ENCODE results near the gene KRT222. TPM values are rescaled to one million over a fixed set of nuclear protein-coding genes. Genes with fewer than 3 reads are reported as not detected.

The KRT222 gene
- total RNA-seq, 1 experiment from 2014 or later, result not detected

GRCh38 chr17:40618754-40619625, 46.0 kb downstream of the KRT222 start:
- Mint-ChIP-seq H3K36me3 (ENCODE audit: insufficient read depth, unreplicated experiment) (no peaks in the 10 kb centered on the region), H3K4me3 (ENCODE audit: unreplicated experiment) (no peak overlapping the region), H3K27me3 (ENCODE audit: insufficient read depth, unreplicated experiment) (no peaks in the 10 kb centered on the region), H3K4me1 (ENCODE audit: low read depth, unreplicated experiment) (peaks cover 25% of the 10 kb centered on the region), H3K27ac (ENCODE audit: unreplicated experiment) (no peak overlapping the region), H3K9me3 (ENCODE audit: unreplicated experiment) (no peaks in the 10 kb centered on the region)
- Histone ChIP-seq H3K4me3 (ENCODE audit: low read depth, low read length) (no peak overlapping the region), H3K9me3 (no peaks in the 10 kb centered on the region), H3K36me3 (ENCODE audit: control insufficient read depth, insufficient read depth, low read length) (no peaks in the 10 kb centered on the region), H3K27me3 (replicated peaks; ENCODE audit: control insufficient read depth, insufficient read depth, low read length) (no peaks in the 10 kb centered on the region), H3K4me1 (peaks cover 27% of the 10 kb centered on the region)
- peak in 1 of 2 experiments; percentile 32 for DNase-seq
- TF ChIP-seq CTCF (IDR thresholded peaks at IDR 0.05; ENCODE audit: insufficient read depth in 1 of 2, low read depth in 1 of 2, low read length in 1 of 2, severe bottlenecking in 1 of 2, unreplicated experiment in 1 of 2), result no peak
- CTCF ChIA-PET, result interaction anchor here (0.8 to 1.7 kb wide), 9 partner anchors 28 to 1044 kb away, joined by 3 to 10 read pairs (median 5); no protein-coding TSS in a partner anchor
- intact Hi-C loops (cut with micrococcal nuclease; ENCODE audit: unreplicated experiment), result no loop called here
- BruUV-seq (replicated peaks), result no TSS peak
- POLR2A ChIA-PET, result interaction anchor here (0.7 kb wide), 1 partner anchor 82 kb away, joined by 5 read pairs; no protein-coding TSS in a partner anchor

GRCh38 chr17:40617678-40618240, 47.2 kb downstream of the KRT222 start:
- H3K36me3 Mint-ChIP-seq (ENCODE audit: insufficient read depth, unreplicated experiment), result no peaks in the 10 kb centered on the region
- CTCF ChIA-PET, result interaction anchor here (0.8 to 1.5 kb wide), 5 partner anchors 38 to 1045 kb away, joined by 3 to 5 read pairs (median 3); no protein-coding TSS in a partner anchor
- no peaks in the 10 kb centered on the region for H3K27me3 Mint-ChIP-seq (ENCODE audit: insufficient read depth, unreplicated experiment)

More at GRCh38 chr17:40617678-40618240, 47.2 kb downstream of the KRT222 start:
- peak; percentile 59 to 62 for DNase-seq
- TF ChIP-seq CTCF (IDR thresholded peaks at IDR 0.05; ENCODE audit: insufficient read depth in 1 of 2, low read depth in 1 of 2, low read length in 1 of 2, severe bottlenecking in 1 of 2, unreplicated experiment in 1 of 2), result peak in 1 of 2 experiments; percentile 10
- Histone ChIP-seq H3K36me3 (ENCODE audit: control insufficient read depth, insufficient read depth, low read length) (no peaks in the 10 kb centered on the region), H3K27me3 (replicated peaks; ENCODE audit: control insufficient read depth, insufficient read depth, low read length) (no peaks in the 10 kb centered on the region), H3K4me1 (peaks cover 27% of the 10 kb centered on the region), H3K4me3 (ENCODE audit: low read depth, low read length) (no peak overlapping the region), H3K9me3 (no peaks in the 10 kb centered on the region)
- Mint-ChIP-seq H3K9me3 (ENCODE audit: unreplicated experiment) (no peaks in the 10 kb centered on the region), H3K4me1 (ENCODE audit: low read depth, unreplicated experiment) (peaks cover 25% of the 10 kb centered on the region), H3K27ac (ENCODE audit: unreplicated experiment) (no peak overlapping the region), H3K4me3 (ENCODE audit: unreplicated experiment) (no peak overlapping the region)
- POLR2A ChIA-PET, result no interaction called here
- no TSS peak for BruUV-seq (replicated peaks)
- intact Hi-C loops (cut with micrococcal nuclease; ENCODE audit: unreplicated experiment), result no loop called here
